Vagina (tissue), 2 donors: ENCODE results near the gene NXNL2.

ENCODE experiments used
- POLR2A ChIP-seq, 2 donors: fragments of 450-650 bp; IDR thresholded peaks; one replicate each; pipeline ENCODE4 v1.6.1; 2017; ENCODE audit warnings: antibody characterized with exemption in 2 of 2, mild to moderate bottlenecking in 2 of 2, moderate library complexity in 2 of 2
- POLR2AphosphoS5 ChIP-seq, 2 donors: sonication (generic); formaldehyde crosslinking; IDR thresholded peaks; one replicate each; pipeline ENCODE4 v1.9.0; 2017; ENCODE audit warnings: antibody characterized with exemption in 2 of 2, mild to moderate bottlenecking in 2 of 2, low read depth in 1 of 2; ENCODE audit not compliant: insufficient read depth in 1 of 2
- TF ChIP-seq, protein P1 (sequence below), 3 experiments: fragments of 450-650 bp in 2 of 3; fragments of 200-600 bp in 1 of 3; sonication (generic) in 1 of 3; IDR thresholded peaks; one replicate each; pipeline ENCODE4 v1.5.1; 2017 to 2019; ENCODE audit warnings: antibody characterized with exemption in 3 of 3, mild to moderate bottlenecking in 2 of 3, moderate library complexity in 2 of 3

DNA sequence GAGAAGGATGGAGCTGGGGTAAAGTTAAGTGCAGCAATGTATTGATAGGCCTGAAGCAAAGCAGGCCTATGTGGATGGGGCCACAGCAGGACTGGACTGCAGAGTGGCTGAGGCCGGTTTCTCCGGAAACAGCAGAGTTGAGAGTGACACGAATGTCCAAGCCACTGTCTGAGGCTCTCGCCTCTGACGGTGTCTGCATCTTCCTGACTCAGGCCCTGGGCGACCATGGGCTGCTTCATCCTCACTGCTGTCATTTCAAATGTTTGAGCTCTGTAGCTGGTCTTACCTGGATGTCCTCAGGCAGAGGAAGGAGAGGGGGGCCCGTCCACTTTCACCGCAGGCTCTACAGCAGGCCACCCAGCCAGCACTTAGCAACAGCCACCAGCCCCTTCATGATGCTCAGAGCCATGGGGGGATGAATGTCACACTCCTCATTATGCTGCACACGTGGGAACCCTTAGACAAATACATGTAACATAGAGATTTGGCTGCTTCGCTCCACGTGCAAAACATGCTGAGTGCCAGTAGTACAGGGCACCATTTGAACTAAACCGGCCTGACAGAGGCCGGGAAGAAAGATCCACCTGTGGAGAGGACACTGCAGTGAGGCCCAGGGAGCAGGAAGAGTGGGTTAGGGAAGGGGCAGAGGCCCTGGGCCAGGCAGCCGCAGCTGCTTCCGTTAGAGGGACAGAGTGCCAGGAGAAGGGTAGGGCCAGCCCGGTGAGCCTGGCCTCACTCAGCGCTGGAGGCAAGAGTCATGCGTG is 31.7 kb upstream of the NXNL2 start:
- TF ChIP-seq, protein P1, sequence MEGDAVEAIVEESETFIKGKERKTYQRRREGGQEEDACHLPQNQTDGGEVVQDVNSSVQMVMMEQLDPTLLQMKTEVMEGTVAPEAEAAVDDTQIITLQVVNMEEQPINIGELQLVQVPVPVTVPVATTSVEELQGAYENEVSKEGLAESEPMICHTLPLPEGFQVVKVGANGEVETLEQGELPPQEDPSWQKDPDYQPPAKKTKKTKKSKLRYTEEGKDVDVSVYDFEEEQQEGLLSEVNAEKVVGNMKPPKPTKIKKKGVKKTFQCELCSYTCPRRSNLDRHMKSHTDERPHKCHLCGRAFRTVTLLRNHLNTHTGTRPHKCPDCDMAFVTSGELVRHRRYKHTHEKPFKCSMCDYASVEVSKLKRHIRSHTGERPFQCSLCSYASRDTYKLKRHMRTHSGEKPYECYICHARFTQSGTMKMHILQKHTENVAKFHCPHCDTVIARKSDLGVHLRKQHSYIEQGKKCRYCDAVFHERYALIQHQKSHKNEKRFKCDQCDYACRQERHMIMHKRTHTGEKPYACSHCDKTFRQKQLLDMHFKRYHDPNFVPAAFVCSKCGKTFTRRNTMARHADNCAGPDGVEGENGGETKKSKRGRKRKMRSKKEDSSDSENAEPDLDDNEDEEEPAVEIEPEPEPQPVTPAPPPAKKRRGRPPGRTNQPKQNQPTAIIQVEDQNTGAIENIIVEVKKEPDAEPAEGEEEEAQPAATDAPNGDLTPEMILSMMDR (IDR thresholded peaks at IDR 0.05) = no peak
- TF ChIP-seq POLR2A (IDR thresholded peaks at IDR 0.05) = no peak
- no peak for TF ChIP-seq POLR2AphosphoS5 (IDR thresholded peaks at IDR 0.05; ENCODE audit: insufficient read depth in 1 of 2, low read depth in 1 of 2)
